ENCODE data around the gene EXOC6B.

DNA sequence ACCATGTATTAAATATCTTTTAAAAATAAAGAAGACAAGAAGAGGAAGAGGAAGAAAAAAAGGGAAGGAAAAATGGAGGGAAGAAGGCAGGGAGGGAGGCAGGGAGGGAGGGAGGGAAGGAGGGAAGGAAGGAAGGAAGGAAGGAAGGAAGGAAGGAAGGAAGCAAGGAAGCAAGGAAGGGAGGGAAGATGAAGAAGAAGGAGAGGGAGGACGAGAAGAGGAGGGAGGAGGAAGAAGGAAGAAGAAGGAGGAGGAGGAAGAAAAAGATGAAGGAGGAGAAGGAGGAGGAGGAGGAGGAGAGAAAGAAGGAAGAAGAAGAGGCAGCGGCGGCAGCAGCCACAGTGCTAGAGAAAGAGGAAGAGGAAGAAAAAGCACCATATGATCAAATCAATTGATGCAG is 189.6 kb downstream of the EXOC6B start:
- TF ChIP-seq CTCF (IDR thresholded peaks at IDR 0.05): no peak
- TF ChIP-seq POLR2A (IDR thresholded peaks at IDR 0.05): no peak

Data from heart left ventricle (tissue), 13 donors.